Esophagus squamous epithelium (tissue), 5 donors: Measurements from ENCODE around the gene VPS54. TPM values are rescaled to one million over a fixed set of nuclear protein-coding genes. Genes with fewer than 3 reads are reported as not detected.
"Not testable (repeated sequence)": the region's sequence is repeated elsewhere in the genome, so short reads cannot be mapped to it uniquely, and the experiment has no call there.

Source experiments
- DNase-seq: peaks from one replicate; lab custom pipeline; 2025; lab: John Stamatoyannopoulos, UW
- H3K27ac ChIP-seq, 4 donors: fragments of 200-600 bp; sonication (generic); one replicate each; pipeline ENCODE4 v1.5.1; 2016 to 2019; ENCODE audit warnings: mild to moderate bottlenecking in 1 of 4
- H3K27me3 ChIP-seq, 4 donors: fragments of 200-600 bp; sonication (generic); 1 replicate in 3 of 4; 2 replicates in 1 of 4; pipeline versions ENCODE4 v1.5.1 to v1.6.0; 2017 to 2021; ENCODE audit warnings: antibody characterized with exemption in 1 of 4
- H3K36me3 ChIP-seq, 3 donors: fragments of 200-600 bp; sonication (generic); one replicate each; pipeline ENCODE4 v1.5.1; 2016 to 2019
- H3K4me1 ChIP-seq, 3 donors: fragments of 200-600 bp; sonication (generic); one replicate each; pipeline ENCODE4 v1.5.1; 2017 to 2019
- H3K4me3 ChIP-seq, 4 donors: fragments of 200-600 bp; sonication (generic); 1 replicate in 3 of 4; 2 replicates in 1 of 4; pipeline ENCODE4 v1.5.1; 2016 to 2019; ENCODE audit warnings: mild to moderate bottlenecking in 2 of 4, moderate library complexity in 1 of 4
- H3K9me3 ChIP-seq, 3 donors: fragments of 200-600 bp; sonication (generic); one replicate each; pipeline ENCODE4 v1.5.1; 2016 to 2019
- POLR2A ChIP-seq, 4 donors: fragments of 450-650 bp; IDR thresholded peaks; one replicate each; pipeline ENCODE4 v1.6.1; 2017; ENCODE audit warnings: antibody characterized with exemption in 4 of 4, mild to moderate bottlenecking in 4 of 4, moderate library complexity in 3 of 4
- WGBS, 2 donors: methylation state at CpG; one replicate each; pipeline ENCODE4 v1.1.5; 2018; 5-methylcytosine and 5-hydroxymethylcytosine counted together
- intact Hi-C: fragments of 100-400 bp; cut with DNase I; formaldehyde crosslinking; loops from one replicate; pipeline ENCODE4 v1.15.0; 2022
- total RNA-seq, 4 donors: library from RNA; depleted of rRNA; stranded (reverse); fragments of >200 nt; gene quantifications; one replicate each; pipeline ENCODE4 v1.1.0, GENCODE V29; 2016
- TF ChIP-seq, protein P1 (sequence below), 6 experiments: fragments of 450-650 bp in 4 of 6; fragments of 200-600 bp in 2 of 6; sonication (generic) in 2 of 6; IDR thresholded peaks; one replicate each; pipeline ENCODE4 v1.5.1; 2016 to 2019; ENCODE audit warnings: antibody characterized with exemption in 6 of 6, mild to moderate bottlenecking in 4 of 6, moderate library complexity in 4 of 6
- donor health status: DM: yes; HTN: yes; CAD: no.

The VPS54 gene
- total RNA-seq, 4 donors from 2014 or later = 10.4 to 25.2 (median 19.0) TPM

DNA sequence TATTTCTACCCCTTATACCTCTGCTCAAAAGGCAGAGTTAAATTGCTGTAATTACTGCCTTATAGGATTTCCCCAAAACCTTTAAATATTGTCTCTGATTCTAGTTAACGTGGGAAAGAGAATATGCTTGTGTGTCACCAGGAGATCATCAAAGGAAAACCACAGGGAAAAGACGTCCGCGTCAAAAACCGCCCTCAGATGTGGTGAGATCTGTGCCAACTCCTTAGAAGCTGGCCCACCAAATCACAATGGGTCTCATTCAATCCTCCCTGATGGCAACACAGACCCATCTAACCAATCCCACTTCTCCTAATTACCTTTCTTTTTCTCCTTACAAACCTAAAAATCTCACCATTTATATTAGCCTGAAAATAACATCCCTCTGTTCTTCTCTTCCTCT lies 25.4 kb downstream of the VPS54 start:
- H3K27me3 ChIP-seq = no peaks in the 10 kb centered on the region
- H3K9me3 ChIP-seq = peaks cover 0 to 9% (median 3%) of the 10 kb centered on the region in 3 donors
- H3K36me3 ChIP-seq = peaks cover 0 to 7% (median 0%) of the 10 kb centered on the region in 3 donors
- no peak overlapping the region for H3K4me3 ChIP-seq
- intact Hi-C loops = no loop called here
- WGBS, 2 donors = 78 to 80% methylated on average over 5 of the region's 5 CpGs
- TF ChIP-seq POLR2A (IDR thresholded peaks at IDR 0.05) = no peak
- TF ChIP-seq, protein P1, sequence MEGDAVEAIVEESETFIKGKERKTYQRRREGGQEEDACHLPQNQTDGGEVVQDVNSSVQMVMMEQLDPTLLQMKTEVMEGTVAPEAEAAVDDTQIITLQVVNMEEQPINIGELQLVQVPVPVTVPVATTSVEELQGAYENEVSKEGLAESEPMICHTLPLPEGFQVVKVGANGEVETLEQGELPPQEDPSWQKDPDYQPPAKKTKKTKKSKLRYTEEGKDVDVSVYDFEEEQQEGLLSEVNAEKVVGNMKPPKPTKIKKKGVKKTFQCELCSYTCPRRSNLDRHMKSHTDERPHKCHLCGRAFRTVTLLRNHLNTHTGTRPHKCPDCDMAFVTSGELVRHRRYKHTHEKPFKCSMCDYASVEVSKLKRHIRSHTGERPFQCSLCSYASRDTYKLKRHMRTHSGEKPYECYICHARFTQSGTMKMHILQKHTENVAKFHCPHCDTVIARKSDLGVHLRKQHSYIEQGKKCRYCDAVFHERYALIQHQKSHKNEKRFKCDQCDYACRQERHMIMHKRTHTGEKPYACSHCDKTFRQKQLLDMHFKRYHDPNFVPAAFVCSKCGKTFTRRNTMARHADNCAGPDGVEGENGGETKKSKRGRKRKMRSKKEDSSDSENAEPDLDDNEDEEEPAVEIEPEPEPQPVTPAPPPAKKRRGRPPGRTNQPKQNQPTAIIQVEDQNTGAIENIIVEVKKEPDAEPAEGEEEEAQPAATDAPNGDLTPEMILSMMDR (IDR thresholded peaks at IDR 0.05) = no peak
- H3K4me1 ChIP-seq = no peaks in the 10 kb centered on the region
- DNase-seq = no peak
- H3K27ac ChIP-seq = no peak overlapping the region

DNA sequence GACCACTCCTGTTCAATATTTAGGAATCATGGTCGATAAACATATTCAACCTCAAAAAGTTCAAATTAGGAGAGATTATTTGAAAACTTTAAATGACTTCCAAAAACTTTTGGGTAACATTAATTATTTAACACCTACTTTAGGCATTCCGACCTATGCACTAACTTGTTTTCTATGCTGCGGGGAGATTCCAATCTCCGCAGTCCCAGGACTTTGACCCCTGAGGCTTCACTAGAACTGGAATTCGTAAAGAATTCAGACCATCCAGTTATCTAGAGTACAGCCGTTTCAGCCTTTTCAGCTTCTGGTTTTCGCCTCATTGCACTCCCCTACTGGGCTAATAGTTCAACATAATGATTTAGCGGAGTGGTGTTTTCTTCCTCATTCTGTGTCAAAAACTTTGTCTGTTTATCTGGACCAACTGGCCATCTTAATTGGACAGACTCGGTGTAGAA lies 26.1 kb downstream of the VPS54 start:
- H3K36me3 ChIP-seq, DNase-seq, H3K9me3 ChIP-seq, H3K27me3 ChIP-seq, H3K4me1 ChIP-seq, H3K4me3 ChIP-seq, intact Hi-C loops, H3K27ac ChIP-seq: not testable (repeated sequence)
- 89 to 96% methylated on average over 9 of the region's 9 CpGs for WGBS, 2 donors

DNA sequence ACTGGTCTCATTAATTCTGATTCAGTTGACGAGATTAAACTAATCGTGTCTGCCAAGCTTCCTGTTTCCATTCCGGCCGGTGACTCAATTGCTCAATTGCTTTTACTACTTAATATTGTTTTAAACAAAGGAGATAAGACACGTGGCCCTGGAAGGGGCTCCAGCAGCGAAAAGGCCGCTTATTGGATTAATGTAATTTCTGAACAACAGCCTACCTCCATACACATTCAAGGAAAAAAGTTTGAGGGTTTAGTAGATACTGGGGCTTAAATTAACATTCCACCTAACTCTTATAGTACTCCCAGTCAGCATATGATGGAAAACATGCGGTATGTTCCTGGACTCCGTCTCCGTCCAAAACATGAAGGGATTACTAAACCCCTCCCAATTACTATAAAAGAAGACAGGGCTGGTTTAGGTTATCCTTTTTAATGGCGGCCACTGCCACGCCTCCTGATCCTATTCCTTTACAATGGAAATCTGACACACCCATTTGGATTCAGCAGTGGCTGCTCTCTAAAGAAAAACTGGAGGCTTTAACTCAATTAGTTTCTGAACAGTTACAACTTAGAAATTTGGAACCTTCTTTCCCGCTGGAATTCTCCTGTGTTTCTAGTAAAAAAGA lies 27.1 kb downstream of the VPS54 start:
- H3K9me3 ChIP-seq = peaks cover 0 to 2% (median 0%) of the 10 kb centered on the region in 3 donors
- WGBS, 2 donors = 88 to 92% methylated on average over 13 of the region's 13 CpGs
- intact Hi-C loops = no loop called here
- no peak for DNase-seq
- H3K36me3 ChIP-seq = peaks cover 0 to 8% (median 0%) of the 10 kb centered on the region in 3 donors
- no peaks in the 10 kb centered on the region for H3K4me1 ChIP-seq
- no peak overlapping the region for H3K27ac ChIP-seq
- TF ChIP-seq POLR2A (IDR thresholded peaks at IDR 0.05) = no peak
- TF ChIP-seq, protein P1 (IDR thresholded peaks at IDR 0.05) = no peak
- no peaks in the 10 kb centered on the region for H3K27me3 ChIP-seq
- H3K4me3 ChIP-seq = no peak overlapping the region

DNA sequence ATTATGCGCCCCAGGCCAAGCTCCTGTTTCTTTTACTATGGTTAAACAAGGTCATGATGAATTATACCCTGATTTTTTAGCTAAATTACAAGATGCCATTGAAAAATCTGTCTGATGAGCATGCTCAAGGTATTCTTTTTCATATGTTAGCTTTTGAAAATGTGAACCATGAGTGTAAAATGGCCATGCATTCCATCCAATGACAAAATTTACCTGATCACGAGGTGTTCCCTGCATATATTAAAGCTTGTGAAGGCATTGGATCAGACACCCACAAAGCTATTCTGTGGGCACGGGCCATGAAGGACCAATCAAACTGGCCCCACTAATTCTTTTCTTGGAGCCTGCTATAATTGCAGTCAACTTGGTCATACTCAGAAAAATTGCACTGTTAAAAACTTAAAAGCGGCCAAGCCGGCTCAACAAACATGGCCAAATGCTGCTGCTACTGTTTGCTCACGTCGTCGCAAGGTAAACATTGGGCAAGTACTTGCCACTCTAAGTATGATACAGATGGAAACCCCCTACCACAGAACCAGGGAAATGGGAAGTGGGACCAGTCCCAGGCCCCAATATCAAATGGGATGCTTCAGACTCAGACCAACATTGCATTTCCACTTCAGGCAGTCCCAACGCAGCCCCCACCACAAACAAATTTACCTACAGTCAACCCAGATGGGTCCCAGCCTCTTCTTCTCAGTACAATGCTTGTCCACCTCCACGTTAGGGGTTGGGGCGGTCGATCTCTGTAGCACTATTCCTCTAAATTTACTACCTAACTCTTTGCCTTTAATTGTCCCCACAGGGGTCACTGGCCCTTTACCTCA lies 27.8 kb downstream of the VPS54 start:
- WGBS, 2 donors = 89 to 96% methylated on average over 9 to 12 of the region's 12 CpGs
- DNase-seq, H3K9me3 ChIP-seq, H3K27ac ChIP-seq, H3K4me1 ChIP-seq, H3K36me3 ChIP-seq, H3K27me3 ChIP-seq, intact Hi-C loops, H3K4me3 ChIP-seq: not testable (repeated sequence)

DNA sequence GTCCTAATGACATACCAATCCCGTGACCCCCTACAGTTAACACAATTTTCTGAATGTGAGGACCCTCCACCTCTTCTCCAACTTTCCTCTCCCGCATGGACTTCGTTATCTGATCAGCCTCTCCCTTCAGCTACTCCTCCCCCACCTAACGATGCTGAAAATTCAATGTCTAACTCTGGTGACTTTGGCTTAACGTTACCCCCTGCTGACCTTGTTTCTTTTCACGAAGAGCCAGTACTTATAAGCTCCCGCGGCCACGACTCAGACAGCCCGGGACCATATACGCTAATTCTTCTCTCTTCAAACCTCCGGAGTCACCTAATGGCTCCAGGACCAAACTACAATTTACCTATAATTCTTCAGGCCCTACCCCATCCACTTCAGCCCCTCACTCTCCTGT lies 29.2 kb downstream of the VPS54 start:
- 92 to 94% methylated on average over 12 of the region's 12 CpGs for WGBS, 2 donors
- H3K27me3 ChIP-seq = no peaks in the 10 kb centered on the region
- H3K4me1 ChIP-seq = peaks cover 0 to 6% (median 2%) of the 10 kb centered on the region in 3 donors
- peaks cover 0 to 8% (median 0%) of the 10 kb centered on the region in 3 donors for H3K36me3 ChIP-seq
- no peak overlapping the region for H3K27ac ChIP-seq
- H3K9me3 ChIP-seq = no peaks in the 10 kb centered on the region
- TF ChIP-seq POLR2A (IDR thresholded peaks at IDR 0.05) = no peak
- TF ChIP-seq, protein P1 (IDR thresholded peaks at IDR 0.05) = no peak
- intact Hi-C loops = no loop called here
- no peak for DNase-seq
- no peak overlapping the region for H3K4me3 ChIP-seq

DNA sequence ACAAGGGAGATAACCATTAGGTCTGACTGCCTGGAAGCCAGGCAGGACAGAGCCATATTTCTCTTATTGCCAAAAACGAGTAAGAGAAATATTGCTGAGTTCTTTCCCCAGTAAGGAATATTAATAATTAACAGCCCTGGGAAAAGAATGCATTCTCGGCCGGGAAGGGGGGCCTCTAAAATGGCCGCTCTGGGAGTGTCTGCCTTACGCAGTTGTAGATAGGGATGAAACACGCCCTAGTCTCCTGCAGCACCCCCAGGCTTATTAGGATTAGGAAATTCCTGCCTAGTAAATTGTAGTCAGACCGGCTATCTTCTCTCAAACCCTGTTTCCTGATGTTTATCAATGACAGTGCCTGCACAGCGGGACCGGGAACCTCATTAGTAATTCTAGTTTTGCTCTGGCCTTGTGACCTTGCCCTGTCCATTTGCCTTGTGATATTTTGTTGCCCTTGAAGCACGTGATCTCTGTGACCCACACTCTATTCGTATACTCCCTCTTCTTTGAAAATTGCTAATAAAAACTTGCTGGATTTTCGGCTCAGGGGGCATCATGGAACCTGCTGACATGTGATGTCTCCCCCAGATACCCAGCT lies 30.3 kb downstream of the VPS54 start:
- H3K4me3 ChIP-seq, H3K27ac ChIP-seq, H3K27me3 ChIP-seq, H3K36me3 ChIP-seq, intact Hi-C loops, DNase-seq, H3K9me3 ChIP-seq: not testable (repeated sequence)
- H3K4me1 ChIP-seq = peaks cover 0 to 10% (median 5%) of the 10 kb centered on the region in 3 donors
- 89 to 96% methylated on average over 12 of the region's 12 CpGs for WGBS, 2 donors
